SU-DHL-6 (cell line): ENCODE results near the gene GALR2.

Experiments
- EZH2phosphoT487 ChIP-seq: fragments of 200-600 bp; sonication (generic), shearing (Covaris generic); conservative IDR thresholded peaks from 2 replicates; pipeline ENCODE4 v1.6.1; 2018; ENCODE audit warnings: mild to moderate bottlenecking, antibody characterized with exemption, low read length, moderate library complexity, mixed read lengths
- TF ChIP-seq, protein P1 (sequence below): fragments of 200-600 bp; sonication (generic); IDR thresholded peaks from one replicate; pipeline ENCODE4 v1.5.1; 2017; ENCODE audit warnings: antibody characterized with exemption, mild to moderate bottlenecking, low read length, moderate library complexity; ENCODE audit not compliant: insufficient read depth, poor library complexity, severe bottlenecking

DNA sequence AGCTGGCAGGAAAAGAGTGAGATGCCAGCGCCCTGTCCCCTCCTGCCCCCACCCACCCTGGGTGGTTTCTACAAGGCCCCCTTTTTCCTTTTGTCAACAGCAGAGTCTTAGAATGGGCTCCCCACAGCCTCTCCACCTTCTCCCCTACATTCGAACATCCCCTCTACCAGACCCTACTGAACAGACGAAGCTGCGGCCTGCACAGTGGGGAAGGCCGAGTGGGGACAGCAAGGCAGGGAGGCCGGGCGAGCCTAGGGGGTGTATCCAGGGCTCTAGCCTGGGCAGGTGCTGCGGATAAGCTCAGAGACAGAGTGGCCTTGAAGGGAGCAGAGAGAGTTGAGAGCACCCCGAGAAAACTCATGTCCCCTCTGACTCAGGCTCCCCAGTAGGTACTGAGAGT lies 11.8 kb downstream of the GALR2 start:
- TF ChIP-seq, protein P1, sequence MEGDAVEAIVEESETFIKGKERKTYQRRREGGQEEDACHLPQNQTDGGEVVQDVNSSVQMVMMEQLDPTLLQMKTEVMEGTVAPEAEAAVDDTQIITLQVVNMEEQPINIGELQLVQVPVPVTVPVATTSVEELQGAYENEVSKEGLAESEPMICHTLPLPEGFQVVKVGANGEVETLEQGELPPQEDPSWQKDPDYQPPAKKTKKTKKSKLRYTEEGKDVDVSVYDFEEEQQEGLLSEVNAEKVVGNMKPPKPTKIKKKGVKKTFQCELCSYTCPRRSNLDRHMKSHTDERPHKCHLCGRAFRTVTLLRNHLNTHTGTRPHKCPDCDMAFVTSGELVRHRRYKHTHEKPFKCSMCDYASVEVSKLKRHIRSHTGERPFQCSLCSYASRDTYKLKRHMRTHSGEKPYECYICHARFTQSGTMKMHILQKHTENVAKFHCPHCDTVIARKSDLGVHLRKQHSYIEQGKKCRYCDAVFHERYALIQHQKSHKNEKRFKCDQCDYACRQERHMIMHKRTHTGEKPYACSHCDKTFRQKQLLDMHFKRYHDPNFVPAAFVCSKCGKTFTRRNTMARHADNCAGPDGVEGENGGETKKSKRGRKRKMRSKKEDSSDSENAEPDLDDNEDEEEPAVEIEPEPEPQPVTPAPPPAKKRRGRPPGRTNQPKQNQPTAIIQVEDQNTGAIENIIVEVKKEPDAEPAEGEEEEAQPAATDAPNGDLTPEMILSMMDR = no peak
- no peak for TF ChIP-seq EZH2phosphoT487
